Measurements from ENCODE around the gene BEX3. TPM values are rescaled to one million over a fixed set of nuclear protein-coding genes. Genes with fewer than 3 reads are reported as not detected.
"Not testable (repeated sequence)": the region's sequence is repeated elsewhere in the genome, so short reads cannot be mapped to it uniquely, and the experiment has no call there.

Gene BEX3
- total RNA-seq (ENCODE audit: insufficient read depth, low replicate concordance): 102 TPM

- DNase-seq (ENCODE audit: low spot score): peak; percentile 58
Measured at GRCh38 chrX:103376118-103376978, at the start of gene BEX3. Gene BEX3 (plus strand): TSS chrX:103376538. CDS start chrX:103377522, 984 bp downstream.

- DNase-seq (ENCODE audit: low spot score): peak; percentile 64
Measured at GRCh38 chrX:103329991-103330390, 46.3 kb upstream of the BEX3 start, which contains the start of gene TCEAL7. Gene TCEAL7 (plus strand): TSS chrX:103330239. CDS start chrX:103331404, 1,165 bp downstream.

GRCh38 chrX:103330681-103331288 lies 45.6 kb upstream of the BEX3 start:
- peak; percentile 39 for DNase-seq (ENCODE audit: low spot score)

GRCh38 chrX:103338663-103339062 lies 37.7 kb upstream of the BEX3 start:
- DNase-seq (ENCODE audit: low spot score): no peak

GRCh38 chrX:103343105-103343504 lies 33.2 kb upstream of the BEX3 start:
- DNase-seq (ENCODE audit: low spot score): peak; percentile 48

GRCh38 chrX:103344606-103345005 lies 31.7 kb upstream of the BEX3 start:
- no peak for DNase-seq (ENCODE audit: low spot score)

- DNase-seq (ENCODE audit: low spot score): peak; percentile 15
Measured at GRCh38 chrX:103347682-103348397, 28.5 kb upstream of the BEX3 start.

- DNase-seq (ENCODE audit: low spot score): peak; percentile 91
Measured at GRCh38 chrX:103356130-103356798, 20.1 kb upstream of the BEX3 start, which contains the start of gene TCEAL9. Gene TCEAL9 (plus strand): TSS chrX:103356506. CDS start chrX:103357685, 1,179 bp downstream.

GRCh38 chrX:103356858-103357257 lies 19.5 kb upstream of the BEX3 start:
- peak; percentile 35 for DNase-seq (ENCODE audit: low spot score)

GRCh38 chrX:103357871-103358270 lies 18.5 kb upstream of the BEX3 start:
- DNase-seq (ENCODE audit: low spot score): no peak

GRCh38 chrX:103359605-103360004 lies 16.7 kb upstream of the BEX3 start:
- not testable (repeated sequence) for DNase-seq (ENCODE audit: low spot score)

GRCh38 chrX:103360092-103360491 lies 16.2 kb upstream of the BEX3 start:
- peak; percentile 18 for DNase-seq (ENCODE audit: low spot score)

GRCh38 chrX:103360916-103361315 lies 15.4 kb upstream of the BEX3 start:
- no peak for DNase-seq (ENCODE audit: low spot score)

- DNase-seq (ENCODE audit: low spot score): no peak
Measured at GRCh38 chrX:103361798-103362197, 14.5 kb upstream of the BEX3 start.

GRCh38 chrX:103362474-103362873 lies 13.9 kb upstream of the BEX3 start:
- DNase-seq (ENCODE audit: low spot score): no peak

GRCh38 chrX:103363046-103363445 lies 13.3 kb upstream of the BEX3 start:
- DNase-seq (ENCODE audit: low spot score): no peak

GRCh38 chrX:103367502-103367901 lies 8.8 kb upstream of the BEX3 start:
- no peak for DNase-seq (ENCODE audit: low spot score)

GRCh38 chrX:103369479-103369878 lies 6.9 kb upstream of the BEX3 start:
- no peak for DNase-seq (ENCODE audit: low spot score)

- DNase-seq (ENCODE audit: low spot score): no peak
Measured at GRCh38 chrX:103372886-103373285, 3.5 kb upstream of the BEX3 start.

- DNase-seq (ENCODE audit: low spot score): no peak
Measured at GRCh38 chrX:103373581-103373980, 2.8 kb upstream of the BEX3 start.

- DNase-seq (ENCODE audit: low spot score): peak; percentile 30
Measured at GRCh38 chrX:103376979-103377324, 614 bp downstream of the BEX3 start.

- DNase-seq (ENCODE audit: low spot score): no peak
Measured at GRCh38 chrX:103378990-103379389, 2.7 kb downstream of the BEX3 start.
